ENCODE data around the gene AXIN1. TPM values are rescaled to one million over a fixed set of nuclear protein-coding genes. Genes with fewer than 3 reads are reported as not detected.
"Not testable (repeated sequence)": the region's sequence is repeated elsewhere in the genome, so short reads cannot be mapped to it uniquely, and the experiment has no call there.

Gene AXIN1
- total RNA-seq, 1 donor from 2014 or later, result 23.5 TPM

- DNase-seq (ENCODE audit: low read depth, low spot score), result no peak
These were observed 1.1 kb upstream of the AXIN1 start for GRCh38 chr16:353404-354290.

- no peak for DNase-seq (ENCODE audit: low read depth, low spot score)
These were observed 561 bp downstream of the AXIN1 start for GRCh38 chr16:351804-352520.

GRCh38 chr16:350203-350602 lies 2.3 kb downstream of the AXIN1 start:
- DNase-seq (ENCODE audit: low read depth, low spot score), result no peak

- DNase-seq (ENCODE audit: low read depth, low spot score), result no peak
These were observed 3.3 kb downstream of the AXIN1 start for GRCh38 chr16:349211-349610.

GRCh38 chr16:348495-348894 lies 4.0 kb downstream of the AXIN1 start:
- not testable (repeated sequence) for DNase-seq (ENCODE audit: low read depth, low spot score)

- DNase-seq (ENCODE audit: low read depth, low spot score), result no peak
These were observed 5.3 kb downstream of the AXIN1 start for GRCh38 chr16:347203-347602.

- no peak for DNase-seq (ENCODE audit: low read depth, low spot score)
These were observed 5.9 kb downstream of the AXIN1 start for GRCh38 chr16:346587-346986.

- DNase-seq (ENCODE audit: low read depth, low spot score), result no peak
These were observed 6.8 kb downstream of the AXIN1 start for GRCh38 chr16:345772-346171.

- DNase-seq (ENCODE audit: low read depth, low spot score), result no peak
These were observed 9.9 kb downstream of the AXIN1 start for GRCh38 chr16:342455-343213.

- not testable (repeated sequence) for DNase-seq (ENCODE audit: low read depth, low spot score)
These were observed 10.6 kb downstream of the AXIN1 start for GRCh38 chr16:341974-342336.

- DNase-seq (ENCODE audit: low read depth, low spot score), result not testable (repeated sequence)
These were observed 11.2 kb downstream of the AXIN1 start for GRCh38 chr16:341095-341973.

- no peak for DNase-seq (ENCODE audit: low read depth, low spot score)
These were observed 12.0 kb downstream of the AXIN1 start for GRCh38 chr16:340370-341091.

GRCh38 chr16:339680-340079 lies 12.8 kb downstream of the AXIN1 start:
- DNase-seq (ENCODE audit: low read depth, low spot score), result no peak

GRCh38 chr16:337975-338575 lies 14.4 kb downstream of the AXIN1 start:
- DNase-seq (ENCODE audit: low read depth, low spot score), result no peak

- no peak for DNase-seq (ENCODE audit: low read depth, low spot score)
These were observed 15.1 kb downstream of the AXIN1 start for GRCh38 chr16:337437-337836.

GRCh38 chr16:336269-336668 lies 16.3 kb downstream of the AXIN1 start:
- DNase-seq (ENCODE audit: low read depth, low spot score), result no peak

GRCh38 chr16:334861-335632 lies 17.5 kb downstream of the AXIN1 start:
- not testable (repeated sequence) for DNase-seq (ENCODE audit: low read depth, low spot score)

- not testable (repeated sequence) for DNase-seq (ENCODE audit: low read depth, low spot score)
These were observed 18.2 kb downstream of the AXIN1 start for GRCh38 chr16:334164-334832.

Measured in pulmonary artery endothelial cell (primary cell).